GM13976 (cell line): ENCODE measurements around the gene HM13.
"Not testable (repeated sequence)": the region's sequence is repeated elsewhere in the genome, so short reads cannot be mapped to it uniquely, and the experiment has no call there.

Experiments used
- DNase-seq: peaks from one replicate; pipeline ENCODE4 v3.0.0; 2012; ENCODE audit warnings: low spot score
- CTCF ChIP-seq: IDR thresholded peaks from 2 replicates; pipeline ENCODE4 v1.5.1; 2012; ENCODE audit warnings: borderline replicate concordance, mild to moderate bottlenecking; ENCODE audit not compliant: insufficient read depth; ENCODE audit errors: extremely low read depth, missing control alignments, control extremely low read depth
- in situ Hi-C: fragments of 300-500 bp; cut with MboI; formaldehyde crosslinking; loops from one replicate; pipeline ENCODE4 v1.12.0; 2022; ENCODE audit warnings: low sequenced_read_pairs, mixed read lengths, inconsistent platforms; ENCODE audit not compliant: unreplicated experiment

The HM13 gene, protein sequence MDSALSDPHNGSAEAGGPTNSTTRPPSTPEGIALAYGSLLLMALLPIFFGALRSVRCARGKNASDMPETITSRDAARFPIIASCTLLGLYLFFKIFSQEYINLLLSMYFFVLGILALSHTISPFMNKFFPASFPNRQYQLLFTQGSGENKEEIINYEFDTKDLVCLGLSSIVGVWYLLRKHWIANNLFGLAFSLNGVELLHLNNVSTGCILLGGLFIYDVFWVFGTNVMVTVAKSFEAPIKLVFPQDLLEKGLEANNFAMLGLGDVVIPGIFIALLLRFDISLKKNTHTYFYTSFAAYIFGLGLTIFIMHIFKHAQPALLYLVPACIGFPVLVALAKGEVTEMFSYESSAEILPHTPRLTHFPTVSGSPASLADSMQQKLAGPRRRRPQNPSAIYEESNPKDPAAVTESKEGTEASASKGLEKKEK

GRCh38 chr20:31514154-31515071 is at the start of gene HM13:
TSS of gene HM13 (plus strand) at chr20:31514442. CDS start at chr20:31514552, 110 bp downstream.
- TF ChIP-seq CTCF, result peak; percentile 97
- in situ Hi-C loops, result no loop called here
- DNase-seq, result peak; percentile 97

DNA sequence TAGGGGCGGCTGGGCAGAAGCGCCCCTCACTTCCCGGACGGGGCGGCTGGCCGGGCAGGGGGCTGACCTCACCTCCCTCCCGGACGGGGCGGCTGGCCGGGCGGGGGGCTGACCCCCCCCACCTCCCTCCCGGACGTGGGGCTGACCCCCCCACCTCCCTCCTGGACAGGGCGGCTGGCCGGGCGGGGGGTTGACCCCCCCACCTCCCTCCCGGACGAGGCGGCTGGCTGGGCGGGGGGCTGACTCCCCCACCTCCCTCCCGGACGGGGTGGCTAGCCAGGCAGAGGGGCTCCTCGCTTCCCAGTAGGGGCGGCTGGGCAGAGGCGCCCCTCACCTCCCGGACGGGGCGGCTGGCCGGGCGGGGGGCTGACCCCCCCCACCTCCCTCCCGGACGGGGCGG is 43.3 kb upstream of the HM13 start:
- DNase-seq, in situ Hi-C loops: not testable (repeated sequence)

DNA sequence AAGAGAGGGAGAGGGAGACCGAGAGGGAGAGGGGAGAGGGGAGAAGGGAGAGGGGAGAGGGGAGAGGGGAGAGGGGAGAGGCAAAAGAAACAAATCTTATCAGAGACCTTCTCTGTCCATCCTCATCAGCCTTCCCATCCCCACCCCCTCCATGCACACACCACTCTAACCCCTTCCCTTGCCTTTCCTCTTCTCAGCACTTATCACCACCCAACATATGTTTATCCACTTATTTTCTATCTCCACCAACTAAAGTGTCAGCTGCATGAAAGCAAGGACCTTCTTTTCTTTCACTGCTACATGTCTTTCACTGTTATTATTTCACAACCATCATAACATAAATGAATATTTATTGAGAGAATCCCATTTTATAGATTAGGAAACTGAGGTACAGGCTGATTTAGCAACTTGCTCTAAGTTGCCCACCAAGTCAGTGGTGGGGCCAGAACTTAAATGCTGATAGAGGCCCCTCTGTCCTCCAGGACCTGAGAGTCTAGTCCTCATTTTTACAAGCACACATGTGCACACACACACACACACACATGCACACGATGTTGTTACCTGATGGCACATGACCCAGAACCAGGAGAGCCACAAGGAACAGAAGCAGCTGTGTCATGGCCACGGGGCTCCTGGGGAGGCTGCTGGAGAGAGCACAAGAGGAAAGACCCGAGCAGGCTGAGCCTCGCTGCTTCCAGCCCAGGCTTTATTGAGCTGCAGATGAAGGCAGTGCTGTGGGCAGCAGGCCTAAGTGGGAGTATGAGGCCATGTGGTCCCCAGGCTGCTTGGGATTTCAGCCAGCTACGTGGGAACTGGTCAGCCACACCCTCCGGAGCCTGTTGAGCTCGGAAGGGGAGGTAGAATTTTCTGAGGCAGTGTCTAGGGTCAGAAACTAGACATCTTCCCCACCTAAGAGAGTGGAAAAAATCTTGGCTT is 41.6 kb upstream of the HM13 start:
- in situ Hi-C loops, result no loop called here
- TF ChIP-seq CTCF, result no peak
- DNase-seq, result no peak

- in situ Hi-C loops, result no loop called here
- TF ChIP-seq CTCF, result no peak
- DNase-seq, result no peak
Observed at GRCh38 chr20:31473331-31474096, 40.7 kb upstream of the HM13 start.

DNA sequence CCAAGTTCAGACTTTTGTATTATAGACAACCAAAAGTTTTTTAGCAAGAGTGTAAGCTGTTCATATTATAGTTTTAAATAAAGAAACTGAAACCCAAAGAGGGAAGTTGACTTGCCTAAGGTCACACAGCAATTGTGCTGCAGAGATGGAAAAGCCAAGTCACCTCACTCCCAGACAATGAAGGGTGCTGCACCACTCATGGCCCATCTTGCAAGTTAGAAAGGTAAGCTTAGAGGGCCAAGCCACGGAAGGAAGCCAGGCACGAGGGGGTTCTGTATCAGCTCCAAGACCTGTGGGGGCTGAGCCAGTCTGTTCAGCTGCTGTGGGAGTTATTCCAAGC is 40.2 kb upstream of the HM13 start:
- in situ Hi-C loops, result no loop called here
- no peak for TF ChIP-seq CTCF

GRCh38 chr20:31474758-31475427 is 39.3 kb upstream of the HM13 start, which contains the start of the genes DEFB124 and REM1:
TSS of gene DEFB124 (minus strand) at chr20:31475127. CDS start at chr20:31473013, 2,114 bp downstream.
TSS of gene REM1 (plus strand) at chr20:31475288. CDS start at chr20:31476446, 1,158 bp downstream.
- DNase-seq, result no peak
- no peak for TF ChIP-seq CTCF
- in situ Hi-C loops, result no loop called here

More for the DNA sequence above, 40.2 kb upstream of the HM13 start:
- DNase-seq, result peak; percentile 38
